Measurements from ENCODE around the gene RAET1L.

RAET1L gene

GRCh38 chr6:150046943-150047342 is 21.6 kb upstream of the RAET1L start:
- no peak overlapping the region for H3K4me3 ChIP-seq (ENCODE audit: low read depth, low read length)
- TF ChIP-seq, protein P1, sequence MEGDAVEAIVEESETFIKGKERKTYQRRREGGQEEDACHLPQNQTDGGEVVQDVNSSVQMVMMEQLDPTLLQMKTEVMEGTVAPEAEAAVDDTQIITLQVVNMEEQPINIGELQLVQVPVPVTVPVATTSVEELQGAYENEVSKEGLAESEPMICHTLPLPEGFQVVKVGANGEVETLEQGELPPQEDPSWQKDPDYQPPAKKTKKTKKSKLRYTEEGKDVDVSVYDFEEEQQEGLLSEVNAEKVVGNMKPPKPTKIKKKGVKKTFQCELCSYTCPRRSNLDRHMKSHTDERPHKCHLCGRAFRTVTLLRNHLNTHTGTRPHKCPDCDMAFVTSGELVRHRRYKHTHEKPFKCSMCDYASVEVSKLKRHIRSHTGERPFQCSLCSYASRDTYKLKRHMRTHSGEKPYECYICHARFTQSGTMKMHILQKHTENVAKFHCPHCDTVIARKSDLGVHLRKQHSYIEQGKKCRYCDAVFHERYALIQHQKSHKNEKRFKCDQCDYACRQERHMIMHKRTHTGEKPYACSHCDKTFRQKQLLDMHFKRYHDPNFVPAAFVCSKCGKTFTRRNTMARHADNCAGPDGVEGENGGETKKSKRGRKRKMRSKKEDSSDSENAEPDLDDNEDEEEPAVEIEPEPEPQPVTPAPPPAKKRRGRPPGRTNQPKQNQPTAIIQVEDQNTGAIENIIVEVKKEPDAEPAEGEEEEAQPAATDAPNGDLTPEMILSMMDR (IDR thresholded peaks at IDR 0.05; ENCODE audit: control insufficient read depth, extremely low read depth, insufficient read depth), result no peak
- no peak for DNase-seq (ENCODE audit: low read depth)

DNA sequence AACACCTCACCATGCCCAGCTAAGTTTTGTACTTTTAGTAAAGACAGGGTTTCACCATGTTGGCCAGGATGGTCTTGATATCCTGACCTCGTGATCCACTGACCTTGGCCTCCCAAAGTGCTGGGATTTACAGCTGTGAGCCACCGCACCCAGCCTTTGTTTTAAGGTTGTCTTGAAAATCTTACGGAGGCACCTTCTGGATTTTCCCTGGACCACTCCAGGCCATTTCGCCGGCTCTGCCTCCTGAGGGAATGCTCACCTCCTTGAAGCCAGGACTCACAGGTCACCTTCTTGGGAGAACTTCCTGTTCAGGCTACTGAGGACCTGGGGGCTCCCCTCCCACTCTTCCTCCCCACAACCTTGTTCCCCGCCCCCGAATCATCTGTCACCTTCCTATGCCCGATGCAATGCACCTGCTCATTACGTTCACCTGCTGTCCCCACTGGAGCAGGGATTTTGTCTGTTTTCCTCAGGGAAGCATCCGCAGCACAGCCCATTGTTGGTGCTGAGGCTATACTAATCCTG is 19.4 kb upstream of the RAET1L start:
- TF ChIP-seq, protein P1 (IDR thresholded peaks at IDR 0.05; ENCODE audit: control insufficient read depth, extremely low read depth, insufficient read depth), result no peak
- no peak for DNase-seq (ENCODE audit: low read depth)
- no peak overlapping the region for H3K4me3 ChIP-seq (ENCODE audit: low read depth, low read length)

- TF ChIP-seq, protein P1 (IDR thresholded peaks at IDR 0.05; ENCODE audit: control insufficient read depth, extremely low read depth, insufficient read depth), result no peak
- DNase-seq (ENCODE audit: low read depth), result no peak
- H3K4me3 ChIP-seq (ENCODE audit: low read depth, low read length), result no peak overlapping the region
Observed at GRCh38 chr6:150043501-150044412, 18.4 kb upstream of the RAET1L start.

DNA sequence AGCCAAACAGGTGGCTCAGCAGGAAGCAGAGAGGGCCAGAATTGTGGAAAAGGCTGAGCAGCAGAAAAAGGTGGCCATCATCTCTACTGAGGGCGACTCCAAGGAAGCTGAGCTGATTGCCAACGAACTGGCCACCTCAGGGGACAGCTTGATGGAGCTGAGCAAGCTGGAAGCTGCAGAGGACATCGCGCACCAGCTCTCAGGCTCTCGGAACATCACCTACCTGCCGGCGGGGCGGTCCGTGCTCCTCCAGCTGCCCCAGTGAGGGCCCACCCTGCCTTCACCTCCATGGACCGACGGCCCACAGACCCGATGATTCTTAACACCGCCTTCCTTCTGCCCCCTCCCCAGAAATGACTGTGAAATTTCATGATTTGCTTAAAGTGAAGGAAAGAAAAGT is 17.8 kb upstream of the RAET1L start:
- H3K4me3 ChIP-seq (ENCODE audit: low read depth, low read length), result no peak overlapping the region
- TF ChIP-seq, protein P1 (IDR thresholded peaks at IDR 0.05; ENCODE audit: control insufficient read depth, extremely low read depth, insufficient read depth), result no peak
- DNase-seq (ENCODE audit: low read depth), result no peak

DNA sequence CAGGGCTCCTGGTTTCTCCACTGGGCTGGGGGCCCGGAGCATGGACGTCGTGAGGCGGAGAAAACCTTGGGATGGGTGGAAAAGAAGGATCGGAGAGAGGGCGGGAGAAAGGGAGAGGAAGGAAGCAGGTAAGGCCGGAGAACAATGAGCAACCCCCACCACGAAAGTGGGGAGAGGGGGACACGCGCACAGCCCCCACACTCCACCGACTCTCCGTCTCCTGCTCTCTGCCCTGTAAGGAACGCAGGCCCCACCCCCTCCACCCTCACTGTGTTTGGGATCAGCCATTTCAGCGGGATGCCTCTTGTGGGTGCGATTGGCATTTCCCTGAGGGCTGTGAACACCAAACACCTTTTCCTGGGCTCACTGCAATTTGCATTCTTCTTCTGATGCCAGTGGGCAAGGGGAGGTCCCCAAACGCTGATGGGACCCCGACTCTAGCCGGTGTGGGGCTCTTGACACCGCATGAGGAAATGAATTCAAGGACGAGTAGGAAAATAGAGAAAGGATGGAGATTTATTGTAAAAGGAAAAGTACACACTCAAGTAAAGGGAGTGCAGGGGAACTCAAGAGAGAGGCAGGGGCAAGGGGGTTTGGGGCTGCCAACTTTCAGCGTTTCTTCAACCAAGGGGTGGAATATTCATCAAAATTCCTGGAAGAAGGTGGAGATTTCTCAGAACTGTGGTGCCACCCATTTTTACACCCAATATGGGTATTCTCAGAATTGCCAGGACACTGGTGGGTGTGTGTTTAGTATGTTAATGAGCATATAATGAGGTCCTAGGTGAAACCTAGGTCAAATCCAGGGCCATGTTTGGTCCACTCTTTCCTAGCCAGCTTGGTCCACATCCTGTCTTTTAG is 13.1 kb upstream of the RAET1L start:
- TF ChIP-seq, protein P1 (IDR thresholded peaks at IDR 0.05; ENCODE audit: control insufficient read depth, extremely low read depth, insufficient read depth), result no peak
- no peak for DNase-seq (ENCODE audit: low read depth)
- H3K4me3 ChIP-seq (ENCODE audit: low read depth, low read length), result no peak overlapping the region

- H3K4me3 ChIP-seq (ENCODE audit: low read depth, low read length), result no peak overlapping the region
- TF ChIP-seq, protein P1 (IDR thresholded peaks at IDR 0.05; ENCODE audit: control insufficient read depth, extremely low read depth, insufficient read depth), result no peak
- DNase-seq (ENCODE audit: low read depth), result no peak
Observed at GRCh38 chr6:150037526-150038201, 12.3 kb upstream of the RAET1L start.
